Measurements from ENCODE around the gene PCSK5.

Gene PCSK5

GRCh38 chr9:76218886-76219445 is 328.5 kb downstream of the PCSK5 start:
- no peak for DNase-seq (ENCODE audit: low read depth, low spot score)
- H3K36me3 ChIP-seq (ENCODE audit: control insufficient read depth, insufficient read depth, low read length), result no peaks in the 10 kb centered on the region; the same call in 1 of the 2 replicates
- no peaks in the 10 kb centered on the region for H3K9me3 ChIP-seq (ENCODE audit: control insufficient read depth, insufficient read depth, low read length)
- peaks cover 2% of the 10 kb centered on the region; the same call in 1 of the 2 replicates for H3K4me1 ChIP-seq (ENCODE audit: control insufficient read depth, insufficient read depth, low read length)
- H3K27me3 ChIP-seq (ENCODE audit: control insufficient read depth, insufficient read depth, low read length), result no peaks in the 10 kb centered on the region
- no peak overlapping the region for H3K4me3 ChIP-seq (ENCODE audit: low read length)
- WGBS (ENCODE audit: insufficient coverage, insufficient read length), result no CpG with 5 or more reads among the region's 9 CpGs
- H3K27ac ChIP-seq (ENCODE audit: low read length), result no peak overlapping the region

- no peak overlapping the region for H3K4me3 ChIP-seq (ENCODE audit: low read length)
- no CpG with 5 or more reads among the region's 11 CpGs for WGBS (ENCODE audit: insufficient coverage, insufficient read length)
- no peaks in the 10 kb centered on the region; the same call in 1 of the 2 replicates for H3K36me3 ChIP-seq (ENCODE audit: control insufficient read depth, insufficient read depth, low read length)
- no peaks in the 10 kb centered on the region for H3K27me3 ChIP-seq (ENCODE audit: control insufficient read depth, insufficient read depth, low read length)
- H3K9me3 ChIP-seq (ENCODE audit: control insufficient read depth, insufficient read depth, low read length), result no peaks in the 10 kb centered on the region
- H3K4me1 ChIP-seq (ENCODE audit: control insufficient read depth, insufficient read depth, low read length), result peaks cover 2% of the 10 kb centered on the region; the same call in 1 of the 2 replicates
- DNase-seq (ENCODE audit: low read depth, low spot score), result no peak
- no peak overlapping the region for H3K27ac ChIP-seq (ENCODE audit: low read length)
Observed at GRCh38 chr9:76219560-76220151, 329.2 kb downstream of the PCSK5 start.

GRCh38 chr9:76221423-76221822 is 330.9 kb downstream of the PCSK5 start:
- no peak for DNase-seq (ENCODE audit: low read depth, low spot score)
- H3K36me3 ChIP-seq (ENCODE audit: control insufficient read depth, insufficient read depth, low read length), result no peaks in the 10 kb centered on the region; the same call in 1 of the 2 replicates
- H3K27ac ChIP-seq (ENCODE audit: low read length), result no peak overlapping the region
- H3K4me1 ChIP-seq (ENCODE audit: control insufficient read depth, insufficient read depth, low read length), result peaks cover 2% of the 10 kb centered on the region; the same call in 1 of the 2 replicates
- no peak overlapping the region for H3K4me3 ChIP-seq (ENCODE audit: low read length)
- no CpG with 5 or more reads among the region's 6 CpGs for WGBS (ENCODE audit: insufficient coverage, insufficient read length)
- H3K27me3 ChIP-seq (ENCODE audit: control insufficient read depth, insufficient read depth, low read length), result no peaks in the 10 kb centered on the region
- no peaks in the 10 kb centered on the region for H3K9me3 ChIP-seq (ENCODE audit: control insufficient read depth, insufficient read depth, low read length)

- H3K9me3 ChIP-seq (ENCODE audit: control insufficient read depth, insufficient read depth, low read length), result no peaks in the 10 kb centered on the region
- no peak for DNase-seq (ENCODE audit: low read depth, low spot score)
- WGBS (ENCODE audit: insufficient coverage, insufficient read length), result no CpG with 5 or more reads among the region's 3 CpGs
- no peaks in the 10 kb centered on the region; the same call in 1 of the 2 replicates for H3K36me3 ChIP-seq (ENCODE audit: control insufficient read depth, insufficient read depth, low read length)
- no peak overlapping the region for H3K4me3 ChIP-seq (ENCODE audit: low read length)
- no peak overlapping the region for H3K27ac ChIP-seq (ENCODE audit: low read length)
- 0 out of 2 replicates have a peak, but pooled peaks cover 2% of the 10 kb centered on the region for H3K4me1 ChIP-seq (ENCODE audit: control insufficient read depth, insufficient read depth, low read length)
- no peaks in the 10 kb centered on the region for H3K27me3 ChIP-seq (ENCODE audit: control insufficient read depth, insufficient read depth, low read length)
Observed at GRCh38 chr9:76223749-76224340, 333.4 kb downstream of the PCSK5 start.

- Histone ChIP-seq H3K4me1 (ENCODE audit: control insufficient read depth, insufficient read depth, low read length) (peaks cover 2% of the 10 kb centered on the region; the same call in 1 of the 2 replicates), H3K36me3 (ENCODE audit: control insufficient read depth, insufficient read depth, low read length) (no peaks in the 10 kb centered on the region), H3K4me3 (ENCODE audit: low read length) (no peak overlapping the region), H3K27ac (ENCODE audit: low read length) (no peak overlapping the region), H3K9me3 (ENCODE audit: control insufficient read depth, insufficient read depth, low read length) (no peaks in the 10 kb centered on the region), H3K27me3 (ENCODE audit: control insufficient read depth, insufficient read depth, low read length) (no peaks in the 10 kb centered on the region)
- no peak for DNase-seq (ENCODE audit: low read depth, low spot score)
- no CpG with 5 or more reads among the region's 2 CpGs for WGBS (ENCODE audit: insufficient coverage, insufficient read length)
Observed at GRCh38 chr9:76227156-76227555, 336.7 kb downstream of the PCSK5 start.

- no CpG with 5 or more reads among the region's 5 CpGs for WGBS (ENCODE audit: insufficient coverage, insufficient read length)
- peaks cover 2% of the 10 kb centered on the region; the same call in 1 of the 2 replicates for H3K4me1 ChIP-seq (ENCODE audit: control insufficient read depth, insufficient read depth, low read length)
- no peaks in the 10 kb centered on the region for H3K27me3 ChIP-seq (ENCODE audit: control insufficient read depth, insufficient read depth, low read length)
- DNase-seq (ENCODE audit: low read depth, low spot score), result no peak
- H3K36me3 ChIP-seq (ENCODE audit: control insufficient read depth, insufficient read depth, low read length), result no peaks in the 10 kb centered on the region
- H3K27ac ChIP-seq (ENCODE audit: low read length), result no peak overlapping the region
- H3K4me3 ChIP-seq (ENCODE audit: low read length), result no peak overlapping the region
- H3K9me3 ChIP-seq (ENCODE audit: control insufficient read depth, insufficient read depth, low read length), result no peaks in the 10 kb centered on the region
Observed at GRCh38 chr9:76231001-76231400, 340.5 kb downstream of the PCSK5 start.

GRCh38 chr9:76232861-76233489 is 342.5 kb downstream of the PCSK5 start:
- no peak overlapping the region for H3K27ac ChIP-seq (ENCODE audit: low read length)
- no peaks in the 10 kb centered on the region for H3K27me3 ChIP-seq (ENCODE audit: control insufficient read depth, insufficient read depth, low read length)
- H3K9me3 ChIP-seq (ENCODE audit: control insufficient read depth, insufficient read depth, low read length), result no peaks in the 10 kb centered on the region
- H3K36me3 ChIP-seq (ENCODE audit: control insufficient read depth, insufficient read depth, low read length), result no peaks in the 10 kb centered on the region
- H3K4me3 ChIP-seq (ENCODE audit: low read length), result no peak overlapping the region
- no CpG with 5 or more reads among the region's 7 CpGs for WGBS (ENCODE audit: insufficient coverage, insufficient read length)
- H3K4me1 ChIP-seq (ENCODE audit: control insufficient read depth, insufficient read depth, low read length), result peaks cover 2% of the 10 kb centered on the region; the same call in 1 of the 2 replicates
- no peak for DNase-seq (ENCODE audit: low read depth, low spot score)

- no peak for DNase-seq (ENCODE audit: low read depth, low spot score)
- Histone ChIP-seq H3K4me3 (ENCODE audit: low read length) (no peak overlapping the region), H3K36me3 (ENCODE audit: control insufficient read depth, insufficient read depth, low read length) (no peaks in the 10 kb centered on the region), H3K9me3 (ENCODE audit: control insufficient read depth, insufficient read depth, low read length) (no peaks in the 10 kb centered on the region), H3K4me1 (ENCODE audit: control insufficient read depth, insufficient read depth, low read length) (no peaks in the 10 kb centered on the region), H3K27ac (ENCODE audit: low read length) (no peak overlapping the region), H3K27me3 (ENCODE audit: control insufficient read depth, insufficient read depth, low read length) (no peaks in the 10 kb centered on the region)
- WGBS (ENCODE audit: insufficient coverage, insufficient read length), result no CpG with 5 or more reads among the region's 1 CpG
Observed at GRCh38 chr9:76240578-76240977, 350.1 kb downstream of the PCSK5 start.

GRCh38 chr9:76245518-76245917 is 355.0 kb downstream of the PCSK5 start:
- H3K9me3 ChIP-seq (ENCODE audit: control insufficient read depth, insufficient read depth, low read length), result no peaks in the 10 kb centered on the region
- no peak overlapping the region for H3K4me3 ChIP-seq (ENCODE audit: low read length)
- H3K27me3 ChIP-seq (ENCODE audit: control insufficient read depth, insufficient read depth, low read length), result no peaks in the 10 kb centered on the region
- H3K36me3 ChIP-seq (ENCODE audit: control insufficient read depth, insufficient read depth, low read length), result no peaks in the 10 kb centered on the region
- H3K4me1 ChIP-seq (ENCODE audit: control insufficient read depth, insufficient read depth, low read length), result no peaks in the 10 kb centered on the region
- no peak for DNase-seq (ENCODE audit: low read depth, low spot score)
- 100% methylated on average over 1 of the region's 1 CpG for WGBS (ENCODE audit: insufficient coverage, insufficient read length)
- H3K27ac ChIP-seq (ENCODE audit: low read length), result no peak overlapping the region

GRCh38 chr9:76246680-76247079 is 356.2 kb downstream of the PCSK5 start:
- H3K27ac ChIP-seq (ENCODE audit: low read length), result no peak overlapping the region
- H3K36me3 ChIP-seq (ENCODE audit: control insufficient read depth, insufficient read depth, low read length), result no peaks in the 10 kb centered on the region
- H3K27me3 ChIP-seq (ENCODE audit: control insufficient read depth, insufficient read depth, low read length), result no peaks in the 10 kb centered on the region
- no peak for DNase-seq (ENCODE audit: low read depth, low spot score)
- no CpG with 5 or more reads among the region's 9 CpGs for WGBS (ENCODE audit: insufficient coverage, insufficient read length)
- no peaks in the 10 kb centered on the region for H3K4me1 ChIP-seq (ENCODE audit: control insufficient read depth, insufficient read depth, low read length)
- no peak overlapping the region for H3K4me3 ChIP-seq (ENCODE audit: low read length)
- H3K9me3 ChIP-seq (ENCODE audit: control insufficient read depth, insufficient read depth, low read length), result no peaks in the 10 kb centered on the region

Data from iPS DF 6.9 (cell line).